ENCODE results near the gene NOP14.

The NOP14 gene

GRCh38 chr4:2962614-2963174, 512 bp downstream of the NOP14 start (continued):
- no peak for TF ChIP-seq ZSCAN18 (tag by site-specific recombination; IDR thresholded peaks at IDR 0.05)
- no peak for TF ChIP-seq SETDB1 (IDR thresholded peaks at IDR 0.05; ENCODE audit: insufficient read length, low read length)
- no peak for TF ChIP-seq KLF17 (tag by site-specific recombination; IDR thresholded peaks at IDR 0.05)
- TF ChIP-seq GLIS2 (tag by site-specific recombination; IDR thresholded peaks at IDR 0.05) = peak; percentile 99

- H3K4me3 ChIP-seq (ENCODE audit: low read depth, low read length) = peak overlapping the region; percentile 55
- ChIA-PET CTCF (no interaction called here), POLR2A (interaction anchor here (0.8 to 1.7 kb wide), 2 partner anchors 8 to 75 kb away, joined by 4 to 5 read pairs; no protein-coding TSS in a partner anchor)
- TF ChIP-seq MZF1 (tag by site-specific recombination; IDR thresholded peaks at IDR 0.05; ENCODE audit: borderline replicate concordance) (no peak), ZNF121 (tag by site-specific recombination; IDR thresholded peaks at IDR 0.05) (0 out of 2 replicates have a peak, but pooled peaks have one; percentile 13), ZNF341 (tag by site-specific recombination; IDR thresholded peaks at IDR 0.05; ENCODE audit: low read depth) (no peak; the same call in 1 of the 2 replicates), ZNF660 (tag by site-specific recombination; IDR thresholded peaks at IDR 0.05) (no peak), GFI1B (tag by site-specific recombination; IDR thresholded peaks at IDR 0.05) (no peak), ZNF223 (tag by site-specific recombination; IDR thresholded peaks at IDR 0.05) (no peak), ZBTB11 (tag by site-specific recombination; conservative IDR thresholded peaks at IDR 0.05; ENCODE audit: low read depth) (no peak)
- no peaks in the 10 kb centered on the region for H3K4me1 ChIP-seq (ENCODE audit: control insufficient read depth, insufficient read depth, low read length)
- H3K36me3 ChIP-seq (ENCODE audit: control insufficient read depth in 2 of 2, insufficient read depth in 1 of 2, low read length in 2 of 2) = peaks cover 0 to 40% of the 10 kb centered on the region in 2 experiments; a peak in 1 of 3 replicates
- peak overlapping the region; percentile 18; the same call in 1 of the 2 replicates for H3K27ac ChIP-seq (ENCODE audit: extremely low read depth, low read depth, low read length)
- no peaks in the 10 kb centered on the region for H3K9me3 ChIP-seq (ENCODE audit: control insufficient read depth, insufficient read depth, low read depth, low read length)
Measured at GRCh38 chr4:2961811-2962441, 1.3 kb downstream of the NOP14 start.

- CTCF ChIA-PET = interaction anchor here (0.6 kb wide), 1 partner anchor 263 kb away, joined by 3 read pairs; no protein-coding TSS in a partner anchor
- H3K27ac ChIP-seq (ENCODE audit: extremely low read depth, low read depth, low read length) = peak overlapping the region; percentile 18; the same call in 1 of the 2 replicates
- TF ChIP-seq ZNF785 (tag by site-specific recombination; IDR thresholded peaks at IDR 0.05) (no peak), GLI4 (tag by site-specific recombination; IDR thresholded peaks at IDR 0.05) (no peak), ZNF704 (tag by site-specific recombination; IDR thresholded peaks at IDR 0.05) (no peak), ZNF610 (tag by site-specific recombination; IDR thresholded peaks at IDR 0.05; ENCODE audit: borderline replicate concordance) (no peak), ZNF148 (tag by site-specific recombination; IDR thresholded peaks at IDR 0.05; ENCODE audit: borderline replicate concordance) (no peak), ZNF830 (tag by site-specific recombination; IDR thresholded peaks at IDR 0.05; ENCODE audit: low read depth) (no peak), PRDM10 (tag by site-specific recombination; IDR thresholded peaks at IDR 0.05) (peak; percentile 42)
Measured at GRCh38 chr4:2961421-2961810, 1.8 kb downstream of the NOP14 start.

More at GRCh38 chr4:2961421-2961810, 1.8 kb downstream of the NOP14 start:
- H3K4me3 ChIP-seq (ENCODE audit: low read depth, low read length) = peak overlapping the region; percentile 55
- H3K9me3 ChIP-seq (ENCODE audit: control insufficient read depth, insufficient read depth, low read depth, low read length) = no peaks in the 10 kb centered on the region
- H3K36me3 ChIP-seq (ENCODE audit: control insufficient read depth in 2 of 2, insufficient read depth in 1 of 2, low read length in 2 of 2) = peaks cover 2 to 45% of the 10 kb centered on the region in 2 experiments; a peak in 1 of 3 replicates
- POLR2A ChIA-PET = interaction anchor here (1.7 kb wide), 1 partner anchor 8 kb away, joined by 5 read pairs; no protein-coding TSS in a partner anchor
- H3K4me1 ChIP-seq (ENCODE audit: control insufficient read depth, insufficient read depth, low read length) = no peaks in the 10 kb centered on the region

All from HEK293 (cell line).